COR-L47 (cell line): ENCODE data around the gene DNAH3.

Experiments
- DNase-seq: peaks from one replicate; lab custom pipeline; 2025; lab: John Stamatoyannopoulos, UW

The DNAH3 gene

DNA sequence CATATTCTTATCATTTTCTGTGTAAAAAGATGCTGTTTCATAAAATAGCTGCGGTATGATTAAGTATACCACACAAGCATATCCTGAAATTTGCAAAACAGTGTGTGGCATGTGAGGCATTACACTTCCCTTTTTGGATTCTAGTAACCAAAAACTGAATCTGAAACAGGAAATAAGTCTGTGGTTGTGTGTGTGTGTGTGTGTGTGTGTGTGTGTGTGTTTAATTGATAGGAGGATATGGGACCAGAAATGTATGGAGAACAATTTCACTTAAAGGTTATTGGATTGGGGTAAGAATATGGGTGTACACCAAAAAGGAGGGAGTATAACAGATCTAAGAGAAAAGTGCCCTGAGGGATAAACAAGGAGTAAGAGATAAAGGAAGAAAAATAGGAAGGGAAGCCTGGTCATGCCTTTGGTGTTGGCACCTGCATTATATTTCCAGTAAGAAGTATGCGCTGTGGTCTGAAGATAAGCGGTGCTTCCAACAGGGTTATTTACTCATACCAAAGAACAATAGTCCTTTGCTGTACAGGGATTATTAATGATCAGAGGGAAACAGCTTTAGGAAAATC, 246.1 kb downstream of the DNAH3 start:
- DNase-seq = no peak

DNA sequence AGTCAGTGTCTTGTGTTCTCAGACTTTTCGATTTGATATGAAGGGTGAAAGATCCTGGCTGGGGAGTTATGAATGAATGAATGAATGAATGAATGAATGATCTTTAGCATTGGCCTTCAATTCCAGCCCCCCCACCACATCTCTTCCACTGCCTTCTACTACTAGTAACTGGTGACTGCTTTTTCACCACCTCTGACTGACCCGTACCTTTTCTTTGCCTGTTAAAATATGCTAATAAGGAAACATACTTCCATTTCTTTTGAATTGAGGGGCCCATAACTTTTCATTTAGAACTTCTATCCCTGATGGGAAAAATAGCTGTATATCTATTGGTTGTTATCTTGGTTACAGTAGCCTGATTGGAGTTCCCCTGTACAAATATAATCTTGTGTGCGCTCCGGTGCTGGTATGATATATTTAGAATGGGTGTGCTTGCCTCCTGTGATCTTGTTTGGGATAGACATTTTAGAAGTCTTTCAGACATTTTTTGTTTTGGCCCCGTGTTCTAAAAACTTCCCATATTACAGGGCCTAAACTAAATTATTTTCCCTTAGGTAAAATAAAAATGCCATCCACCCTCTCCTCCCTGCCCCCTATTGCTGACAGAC, 246.6 kb downstream of the DNAH3 start:
- no peak for DNase-seq

DNA sequence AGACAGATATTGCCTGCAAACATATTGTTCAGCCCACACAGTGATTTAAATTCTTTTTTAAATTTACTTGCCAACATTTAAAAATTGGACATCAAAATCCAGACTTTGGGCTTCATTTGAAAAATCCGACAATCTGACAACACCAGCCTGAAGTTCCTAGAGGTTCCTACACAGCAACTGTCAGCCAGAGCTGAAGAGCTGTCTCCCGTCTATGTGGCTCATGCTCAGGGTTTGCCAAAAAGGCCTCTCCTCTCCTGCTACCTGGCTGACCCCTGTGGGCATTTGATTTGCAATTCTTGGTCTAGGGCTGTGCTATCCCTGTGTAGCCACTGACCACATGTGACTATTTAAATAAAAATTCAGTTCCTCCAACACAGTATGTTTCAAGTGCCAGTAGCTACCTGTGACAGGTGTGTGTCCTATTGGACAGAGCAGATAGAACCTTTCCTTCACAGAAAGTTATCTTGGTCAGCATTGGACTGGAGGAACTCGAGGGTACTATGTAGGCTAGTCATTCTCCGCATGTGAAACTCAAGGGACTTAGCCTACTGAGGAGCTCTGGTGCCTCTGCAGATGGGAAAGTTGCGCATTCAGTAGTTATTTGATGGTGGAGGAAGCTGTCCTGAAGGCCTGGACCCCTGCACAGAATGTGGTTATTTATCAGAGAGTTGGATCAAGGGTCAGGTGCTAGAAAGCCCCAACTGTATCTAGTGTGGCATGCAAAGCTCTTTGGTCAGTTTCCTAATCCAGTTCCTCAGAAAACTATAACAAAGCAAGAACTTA, 247.3 kb downstream of the DNAH3 start:
- DNase-seq = no peak

DNA sequence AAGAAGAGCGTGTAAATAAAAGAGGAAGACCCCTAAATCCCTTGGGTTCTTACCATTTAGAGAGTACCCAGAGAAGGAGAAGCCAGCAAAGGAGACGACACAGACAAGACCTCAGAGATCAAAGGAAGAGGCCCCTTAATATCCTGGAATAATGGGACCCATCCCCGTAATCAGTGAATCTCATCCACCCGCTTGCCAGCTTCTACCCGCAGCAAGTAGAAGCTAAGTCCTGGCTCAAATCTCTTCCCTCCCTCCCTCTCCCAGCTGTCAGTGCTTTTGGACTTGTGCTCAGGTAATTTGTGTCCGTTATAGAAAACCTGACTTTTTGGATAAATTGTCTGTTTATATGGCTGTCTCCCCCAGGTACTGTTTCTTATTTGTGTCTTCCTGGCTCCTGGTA, 248.2 kb downstream of the DNAH3 start:
- DNase-seq = no peak

DNA sequence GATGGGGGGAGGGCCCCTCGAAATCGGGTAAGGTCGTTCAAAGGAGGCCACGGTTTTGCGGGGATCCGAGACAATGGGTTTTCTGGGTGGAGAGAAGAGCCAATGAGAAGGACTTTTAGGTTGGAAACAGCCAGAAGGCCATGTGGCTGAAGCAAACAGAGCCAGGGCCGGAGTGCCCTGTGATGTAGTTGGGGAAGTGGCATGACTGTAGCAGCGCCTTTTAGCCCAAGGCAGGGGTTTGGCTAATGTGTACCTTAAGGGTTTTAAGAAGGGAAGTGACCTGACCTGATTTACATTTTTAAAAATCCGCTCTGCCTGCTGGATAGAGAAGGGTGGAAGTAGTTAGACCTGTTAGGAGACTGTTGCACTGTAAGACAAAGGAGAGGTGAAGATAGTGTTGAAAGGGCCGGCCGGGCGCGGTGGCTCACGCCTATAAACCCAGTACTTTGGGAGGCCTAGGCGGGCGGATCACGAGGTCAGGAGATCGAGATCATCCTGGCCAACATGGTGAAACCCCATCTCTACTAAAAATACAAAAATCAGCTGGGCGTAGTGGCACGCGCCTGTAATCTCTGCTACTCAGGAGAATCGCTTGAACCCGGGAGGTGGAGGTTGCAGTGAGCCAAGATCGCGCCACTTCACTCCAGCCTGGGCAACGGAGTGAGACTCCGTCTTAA, 249.1 kb downstream of the DNAH3 start:
- DNase-seq = peak; percentile 15

DNA sequence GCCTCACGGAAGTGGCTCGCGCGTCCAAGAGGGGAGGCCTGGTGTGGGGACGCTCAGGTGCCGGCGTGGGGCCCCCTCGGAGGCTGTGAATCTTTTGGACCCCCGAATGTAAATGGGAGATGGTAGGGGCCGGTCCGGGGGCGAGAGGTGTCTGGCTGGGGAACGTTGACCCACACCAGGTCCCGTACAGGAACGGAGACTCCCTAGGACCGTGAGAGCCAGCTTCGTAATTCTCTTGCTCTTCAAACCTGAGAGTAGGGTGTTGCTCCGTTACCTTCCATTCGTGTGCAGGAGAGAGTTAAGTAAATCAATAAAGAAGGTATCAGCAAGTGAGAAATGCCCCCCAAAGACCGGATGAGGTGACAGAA, 249.6 kb downstream of the DNAH3 start:
- DNase-seq = no peak

DNA sequence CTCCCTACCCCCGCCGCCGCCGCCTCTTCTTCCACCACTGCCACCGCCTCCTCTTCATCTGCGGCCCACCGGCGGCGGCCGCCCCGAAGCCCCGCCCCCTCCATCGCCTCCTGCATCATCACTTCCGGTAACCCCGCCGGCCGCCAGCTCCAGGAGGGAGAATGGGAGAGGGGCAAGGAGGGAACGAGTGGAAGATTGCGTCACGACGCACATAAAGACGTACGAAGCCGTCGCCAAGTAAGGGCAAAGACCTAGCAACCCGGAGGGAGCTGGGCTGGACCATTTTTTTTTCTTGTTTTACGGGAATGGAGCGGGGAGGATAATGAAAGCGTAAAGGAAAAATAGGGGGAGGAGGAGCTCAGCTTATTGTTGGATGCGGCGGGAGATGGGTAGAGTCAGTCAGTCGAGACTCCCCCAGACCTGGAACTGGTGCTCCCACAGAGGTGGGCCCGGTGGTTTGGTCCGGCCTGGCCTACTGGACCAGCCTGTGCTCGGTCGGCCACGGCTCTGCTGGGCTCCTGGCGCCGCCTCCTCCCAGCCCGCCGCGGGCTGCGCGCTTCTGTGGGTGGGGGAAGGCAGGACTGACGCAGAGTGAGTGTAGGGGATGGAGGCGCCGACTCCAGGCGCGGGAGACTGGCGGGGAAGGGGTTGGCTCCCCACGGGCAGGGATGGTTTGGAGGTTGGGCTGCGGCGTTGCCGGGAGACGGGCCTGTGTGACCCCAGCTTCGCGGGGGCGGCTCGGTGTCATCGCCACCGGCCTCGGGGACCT, 250.2 kb downstream of the DNAH3 start, which contains the start of the genes DCUN1D3 and LYRM1:
TSS of gene DCUN1D3 (minus strand) at position 60 of the 769 bp plus-strand sequence. CDS start 37,820 bp downstream, outside the sequence.
TSS of gene LYRM1 (plus strand) at position 473 of the 769 bp plus-strand sequence. CDS start 14,785 bp downstream, outside the sequence.
- peak; percentile 96 for DNase-seq

DNA sequence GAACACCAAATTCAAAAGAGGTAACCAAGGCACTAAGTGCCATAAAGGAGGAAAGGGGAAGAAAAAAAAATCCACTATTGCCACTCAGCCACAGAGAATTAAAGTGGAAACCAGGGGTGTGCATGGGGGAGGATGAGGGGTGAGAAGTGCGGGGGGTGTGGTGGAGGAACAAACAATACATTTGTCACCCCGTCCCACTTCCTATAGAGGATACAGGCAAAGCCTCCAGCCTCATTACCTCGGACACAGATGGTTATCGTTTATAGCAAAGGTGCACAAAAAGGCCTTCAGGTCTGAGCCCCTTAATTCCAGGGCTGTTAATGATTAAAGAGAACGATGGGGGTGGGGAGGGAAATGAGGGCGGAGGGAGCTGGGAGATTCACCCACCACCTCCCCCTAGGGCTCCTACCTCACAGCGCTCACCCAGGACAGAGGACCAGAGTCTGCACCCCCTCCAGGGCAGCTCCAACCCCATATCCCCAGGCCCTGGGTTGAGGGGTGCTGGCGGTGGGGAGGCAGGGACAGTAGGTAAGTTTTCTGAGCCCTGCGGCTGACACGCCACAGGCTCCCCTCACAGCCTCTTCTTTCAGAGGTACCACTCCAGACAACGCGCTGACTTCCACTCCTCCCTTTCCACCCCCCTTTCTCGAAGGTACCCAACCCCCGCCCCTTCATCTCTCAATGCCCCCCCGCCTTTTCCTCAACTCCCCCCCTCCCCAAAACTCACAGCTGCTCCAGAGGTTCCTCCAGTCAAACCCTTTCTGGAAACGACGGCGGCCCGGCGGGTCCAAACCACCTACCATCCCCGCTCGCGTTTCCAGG, 251.0 kb downstream of the DNAH3 start:
- no peak for DNase-seq

DNA sequence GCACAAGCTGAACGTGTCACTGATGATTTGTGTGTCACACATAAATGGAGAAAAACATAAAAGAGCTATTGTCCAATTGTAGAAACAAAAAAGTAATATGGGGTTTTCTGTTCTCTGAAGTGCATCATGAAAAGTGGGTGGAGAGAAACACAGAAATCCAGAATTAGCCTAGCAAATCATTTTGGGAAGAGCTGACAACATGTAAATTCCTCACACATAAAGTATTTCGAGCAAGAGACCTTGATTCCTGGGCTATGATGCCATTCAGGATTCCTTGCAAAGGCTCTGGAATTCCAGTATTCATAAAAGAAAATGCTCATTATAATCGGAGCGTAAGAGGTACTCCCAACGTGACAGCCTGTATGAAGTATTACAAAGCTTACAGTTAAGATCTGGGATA, 251.6 kb downstream of the DNAH3 start:
- DNase-seq = no peak

DNA sequence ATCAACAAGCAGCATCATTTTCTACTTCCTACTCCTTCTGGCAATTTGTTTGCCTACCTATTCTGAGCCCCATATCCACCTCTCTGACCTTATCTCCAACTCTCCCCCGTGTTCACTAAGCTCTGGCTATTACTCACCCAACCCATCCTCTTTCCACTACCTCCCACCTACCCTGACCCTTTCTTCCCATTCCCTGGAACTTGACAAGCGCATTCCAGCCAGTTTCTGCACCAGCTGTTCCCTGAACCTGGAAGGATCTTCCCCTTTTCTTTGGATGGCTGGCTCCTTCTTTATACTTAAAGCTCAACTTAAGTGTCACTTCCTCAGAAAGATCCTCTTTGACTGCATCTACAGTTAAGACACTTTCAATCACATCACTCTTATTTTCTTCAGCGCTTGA, 252.7 kb downstream of the DNAH3 start:
- no peak for DNase-seq

DNA sequence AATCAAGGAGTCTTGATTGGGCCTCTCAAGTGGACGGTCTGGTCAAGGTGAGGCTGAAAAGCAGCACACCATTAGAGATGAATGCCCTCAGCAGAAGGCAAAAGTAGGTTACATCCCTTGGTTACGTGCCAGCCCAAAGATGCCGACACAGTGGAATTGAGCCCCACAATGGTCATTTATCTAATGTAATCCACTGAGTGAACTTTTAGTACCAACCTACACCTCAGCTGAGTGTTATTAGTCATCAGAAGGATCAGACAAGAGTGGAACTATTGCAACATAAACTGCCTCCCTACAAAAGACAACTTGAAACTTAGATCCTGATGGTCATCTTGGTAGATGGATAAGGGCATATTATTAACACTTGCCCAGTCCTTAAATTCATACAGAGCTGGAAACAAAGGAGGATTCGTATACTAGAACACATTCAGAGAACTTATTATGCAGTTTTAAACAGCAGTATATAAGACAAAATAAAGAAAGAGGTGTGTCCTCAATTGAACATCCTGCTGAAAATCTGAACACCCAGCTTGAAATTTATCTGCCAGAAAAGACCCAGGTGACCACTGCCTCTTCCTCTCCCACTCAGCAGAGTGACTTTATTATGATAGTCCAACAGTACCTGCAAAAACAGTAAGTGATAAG, 253.3 kb downstream of the DNAH3 start:
- no peak for DNase-seq

DNA sequence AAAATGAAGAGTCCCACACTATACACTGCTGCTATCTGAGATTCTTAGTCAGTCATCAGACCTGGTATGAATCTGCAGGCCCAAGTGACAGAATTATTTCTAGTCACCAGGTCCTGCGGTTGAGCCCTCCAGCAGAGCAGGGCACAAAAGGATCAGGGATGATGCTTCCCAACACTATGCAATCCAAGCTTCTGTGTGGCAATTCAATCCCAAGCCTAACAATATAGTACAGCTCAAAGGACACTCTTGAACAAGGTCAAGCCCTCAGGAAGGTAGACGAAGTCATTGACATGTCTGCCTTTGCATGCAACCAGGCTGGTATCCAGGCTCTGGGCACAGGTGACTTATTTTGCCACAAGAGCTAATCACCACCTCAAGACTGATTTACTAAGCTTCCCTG, 256.3 kb downstream of the DNAH3 start:
- no peak for DNase-seq

DNA sequence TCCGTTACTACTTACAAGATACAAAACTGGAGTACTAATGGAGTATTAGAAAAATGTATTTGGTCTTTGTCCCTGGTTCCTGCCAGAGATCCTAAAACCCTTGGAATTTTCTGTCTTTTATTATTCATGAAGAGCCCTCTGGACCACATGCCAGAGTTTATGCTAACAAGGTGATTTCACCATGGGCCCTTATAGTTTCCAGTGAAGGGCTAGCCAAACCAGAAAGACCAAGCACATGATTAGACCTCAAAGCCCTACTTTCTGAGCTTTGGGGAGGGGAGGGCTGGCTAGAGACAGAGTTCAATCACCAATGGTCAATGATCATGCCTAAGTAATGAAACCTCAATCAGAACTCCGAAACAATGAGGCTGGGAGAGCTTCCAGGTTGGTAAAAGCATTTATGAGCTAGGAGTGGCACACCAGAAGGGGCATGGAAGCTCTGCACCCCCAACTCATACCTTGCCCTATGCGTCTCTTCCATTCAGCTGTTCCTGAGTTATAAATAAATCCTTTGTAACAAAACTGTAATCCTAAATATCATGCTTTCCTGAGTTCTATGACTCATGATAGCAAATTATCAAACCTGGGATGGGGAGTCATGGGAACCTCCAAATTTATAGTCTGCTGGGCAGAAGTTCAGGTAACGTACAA, 260.9 kb downstream of the DNAH3 start:
- DNase-seq = no peak

DNA sequence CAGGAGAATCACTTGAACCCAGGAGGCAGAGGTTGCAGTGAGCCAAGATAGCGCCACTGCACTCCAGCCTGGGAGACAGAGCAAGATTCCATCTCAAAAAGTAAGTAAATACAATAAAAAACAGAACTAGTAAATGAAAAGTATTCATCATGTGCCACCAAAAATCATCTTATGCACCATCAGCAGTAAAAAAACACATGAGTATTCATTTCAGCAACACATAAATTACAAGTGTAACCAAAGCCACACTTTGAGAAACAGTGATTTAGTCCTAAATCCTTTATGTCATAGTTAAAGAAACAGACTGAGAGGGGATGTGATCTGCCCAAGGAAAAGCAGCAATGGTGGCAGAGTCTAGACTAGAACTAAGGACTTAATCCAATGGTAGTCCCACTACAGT, 263.4 kb downstream of the DNAH3 start:
- DNase-seq = no peak

DNA sequence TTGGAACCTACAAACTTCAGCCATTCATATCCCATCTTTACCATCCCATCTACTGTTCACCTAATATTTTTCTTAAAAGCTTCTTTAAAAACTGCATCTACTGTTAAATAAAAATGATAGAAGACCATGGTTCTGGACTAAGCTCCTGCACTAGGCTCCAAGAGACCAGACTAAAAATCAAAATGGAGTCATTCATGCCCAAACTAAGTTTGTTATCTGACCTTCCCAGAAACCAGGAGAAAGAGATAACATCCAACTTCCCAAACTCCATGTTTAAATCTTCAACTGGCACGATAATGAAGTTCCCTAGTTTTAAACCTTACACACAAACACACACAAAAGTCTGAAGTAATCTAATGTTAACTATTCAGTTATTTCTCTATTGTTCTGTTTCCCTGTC, 264.3 kb downstream of the DNAH3 start:
- DNase-seq = no peak

DNA sequence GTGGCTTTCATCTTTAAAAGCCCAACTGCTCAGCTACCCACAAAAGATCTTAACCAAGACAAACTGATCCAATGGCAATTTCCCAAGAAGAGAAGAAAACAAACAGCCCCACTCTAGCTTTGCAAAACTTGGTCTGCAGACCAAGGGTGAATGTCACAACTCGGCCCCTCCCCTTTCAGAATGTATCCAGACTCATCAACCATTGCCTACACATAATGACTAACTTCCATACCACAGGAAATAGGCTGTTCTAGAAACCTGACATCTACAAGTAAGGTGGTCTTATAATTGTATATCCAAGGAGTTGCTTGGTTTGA, 266.4 kb downstream of the DNAH3 start:
- DNase-seq = no peak

DNA sequence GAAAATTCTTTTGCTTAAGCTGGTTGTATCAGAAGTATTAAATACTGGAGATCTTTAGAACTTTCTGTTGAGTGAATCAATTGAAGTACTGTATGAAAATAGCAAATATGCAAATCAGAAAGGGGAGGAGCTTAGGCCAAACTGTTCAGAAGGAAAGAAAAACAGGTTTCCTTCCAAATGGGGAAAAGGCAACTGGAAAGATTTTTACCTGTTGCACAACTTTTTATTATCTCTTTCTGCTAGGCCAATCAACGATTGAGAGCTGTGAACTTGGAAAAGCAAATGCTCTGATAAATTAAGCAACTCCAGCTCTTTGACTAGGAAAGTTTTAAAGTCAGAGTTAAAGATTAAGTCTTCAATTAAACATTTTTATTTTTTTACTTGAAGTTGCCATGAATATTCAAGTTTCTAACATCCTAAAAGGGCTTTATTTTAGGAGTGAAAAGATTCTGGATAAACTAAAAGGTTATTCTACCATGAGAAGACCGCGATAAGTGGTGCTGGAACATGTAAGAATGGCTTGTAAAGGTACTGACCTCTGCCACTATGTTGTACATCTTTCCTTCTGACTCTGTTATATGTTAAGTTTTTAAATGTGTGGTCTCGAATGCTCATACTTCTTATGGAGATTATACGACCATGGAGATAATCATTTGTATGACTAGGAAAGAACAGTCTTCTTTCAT, 266.9 kb downstream of the DNAH3 start:
- DNase-seq = no peak
